NCI-H226 (cell line): Measurements from ENCODE around the gene SDK1.
"Not testable (repeated sequence)": the region's sequence is repeated elsewhere in the genome, so short reads cannot be mapped to it uniquely, and the experiment has no call there.

Source experiments
- DNase-seq: peaks from one replicate; pipeline ENCODE4 v3.0.0-alpha.2; 2015

Gene SDK1

GRCh38 chr7:3963768-3964167 lies 662.7 kb downstream of the SDK1 start:
- DNase-seq = not testable (repeated sequence)

GRCh38 chr7:3964980-3965606 lies 664.0 kb downstream of the SDK1 start:
- DNase-seq = no peak

- no peak for DNase-seq
These were observed 664.8 kb downstream of the SDK1 start for GRCh38 chr7:3965794-3966395.

- no peak for DNase-seq
These were observed 667.2 kb downstream of the SDK1 start for GRCh38 chr7:3968234-3968633.

GRCh38 chr7:3969286-3969685 lies 668.2 kb downstream of the SDK1 start:
- no peak for DNase-seq

- no peak for DNase-seq
These were observed 670.3 kb downstream of the SDK1 start for GRCh38 chr7:3971323-3971722.

- DNase-seq = no peak
These were observed 672.2 kb downstream of the SDK1 start for GRCh38 chr7:3973264-3973663.

GRCh38 chr7:3974329-3974728 lies 673.3 kb downstream of the SDK1 start:
- DNase-seq = no peak

- no peak for DNase-seq
These were observed 674.3 kb downstream of the SDK1 start for GRCh38 chr7:3975371-3975770.

- no peak for DNase-seq
These were observed 676.3 kb downstream of the SDK1 start for GRCh38 chr7:3977391-3977790.

- DNase-seq = no peak
These were observed 677.8 kb downstream of the SDK1 start for GRCh38 chr7:3978839-3979238.

GRCh38 chr7:3979611-3980299 lies 678.7 kb downstream of the SDK1 start:
- DNase-seq = no peak

- DNase-seq = peak; percentile 87
These were observed 679.2 kb downstream of the SDK1 start for GRCh38 chr7:3980300-3980643.

GRCh38 chr7:3981281-3981680 lies 680.2 kb downstream of the SDK1 start:
- DNase-seq = no peak

GRCh38 chr7:3984456-3984855 lies 683.4 kb downstream of the SDK1 start:
- no peak for DNase-seq

GRCh38 chr7:3986927-3987326 lies 685.9 kb downstream of the SDK1 start:
- no peak for DNase-seq

- DNase-seq = no peak
These were observed 686.4 kb downstream of the SDK1 start for GRCh38 chr7:3987426-3987927.

GRCh38 chr7:3989723-3990122 lies 688.7 kb downstream of the SDK1 start:
- no peak for DNase-seq

GRCh38 chr7:3991731-3992231 lies 690.7 kb downstream of the SDK1 start:
- no peak for DNase-seq

- DNase-seq = no peak
These were observed 691.8 kb downstream of the SDK1 start for GRCh38 chr7:3992841-3993240.

- DNase-seq = no peak
These were observed 693.7 kb downstream of the SDK1 start for GRCh38 chr7:3994764-3995163.

- no peak for DNase-seq
These were observed 694.1 kb downstream of the SDK1 start for GRCh38 chr7:3995187-3995586.

GRCh38 chr7:3998060-3998459 lies 697.0 kb downstream of the SDK1 start:
- DNase-seq = no peak

- no peak for DNase-seq
These were observed 699.1 kb downstream of the SDK1 start for GRCh38 chr7:4000139-4000538.
